GM12878 (cell line): Measurements from ENCODE around the gene PLS3. TPM values are rescaled to one million over a fixed set of nuclear protein-coding genes. Genes with fewer than 3 reads are reported as not detected.
A peak's percentile ranks its signal among the peaks of the same experiment; 100 is the strongest.

Experiments
- ATAC-seq: fragments of 200-7000 bp; cut with Tn5 transposase; 3 replicates; pipeline ENCODE4 v1.9.1; 2020; ENCODE audit warnings: mild to moderate bottlenecking, moderate library complexity
- BruUV-seq: library from RNA; stranded (reverse); fragments of 400-500 nt; replicated peaks from 2 replicates; lab custom pipeline; 2021; lab: Mats Ljungman, UMichigan
- CTCF ChIA-PET: fragments of 300-600 bp; sonication (Branson Sonifier 250); formaldehyde crosslinking; extraction: SDS; loops from one replicate; lab custom pipeline; 2021; ENCODE audit warnings: inconsistent platforms; lab: Yijun Ruan, JAX
- POLR2A ChIA-PET: fragments of 350-600 bp; formaldehyde crosslinking; extraction: SDS; loops from one replicate; lab custom pipeline; 2021; ENCODE audit warnings: inconsistent platforms; lab: Charles Lee
- RAD21 ChIA-PET: fragments of 300-600 bp; sonication (Branson Sonifier 250); formaldehyde crosslinking; loops from one replicate; lab custom pipeline; 2023; ENCODE audit warnings: antibody characterized with exemption; ENCODE audit not compliant: unreplicated experiment; lab: Charles Lee
- SMC1A ChIA-PET: fragments of 300-600 bp; sonication (Branson Sonifier 250); formaldehyde crosslinking; loops from one replicate; lab custom pipeline; 2023; ENCODE audit not compliant: unreplicated experiment, uncharacterized antibody; lab: Charles Lee
- DNase-seq: peaks from one replicate; pipeline ENCODE4 v3.0.0-alpha.2; 2011; ENCODE audit warnings: low read depth, low spot score
- FAIRE-seq: peaks from 3 replicates; lab custom pipeline; 2011; peaks lifted over from hg19 to GRCh38; lab: Jason Lieb, UNC
- H2AFZ ChIP-seq: 2 replicates; pipeline ENCODE4 v1.6.0; 2011; ENCODE audit warnings: low read depth, low read length, control low read depth; ENCODE audit not compliant: control insufficient read depth
- H3K27ac ChIP-seq: 2 replicates; pipeline ENCODE4 v1.5.1; 2011; ENCODE audit warnings: control low read depth; ENCODE audit not compliant: control insufficient read depth, insufficient read depth
- H3K27me3 ChIP-seq, 2 experiments: replicated peaks in 1 of 2; 2 replicates each; pipeline versions ENCODE4 v1.6.0 to v1.6.1; 2011; ENCODE audit warnings: low read length in 1 of 2; ENCODE audit not compliant: control insufficient read depth in 2 of 2, insufficient read depth in 2 of 2
- H3K36me3 ChIP-seq, 2 experiments: 2 replicates each; pipeline ENCODE4 v1.5.1; 2011; ENCODE audit warnings: low read length in 1 of 2; ENCODE audit not compliant: control insufficient read depth in 2 of 2, insufficient read depth in 2 of 2
- H3K4me1 ChIP-seq: 2 replicates; pipeline ENCODE4 v1.6.1; 2011; ENCODE audit warnings: mild to moderate bottlenecking, low read length, moderate library complexity, mixed read lengths; ENCODE audit not compliant: control insufficient read depth, insufficient read depth
- H3K4me2 ChIP-seq: 2 replicates; pipeline ENCODE4 v1.6.0; 2011; ENCODE audit warnings: control low read depth; ENCODE audit not compliant: control insufficient read depth, insufficient read depth
- H3K4me3 ChIP-seq: fragments of 200-600 bp; sonication (generic); 2 replicates; pipeline ENCODE4 v1.5.1; 2016
- H3K79me2 ChIP-seq: 2 replicates; pipeline ENCODE4 v1.6.0; 2011; ENCODE audit warnings: low read length; ENCODE audit not compliant: control insufficient read depth, insufficient read depth
- H3K9ac ChIP-seq: 2 replicates; pipeline ENCODE4 v1.8.0; 2011; ENCODE audit warnings: low read length, control low read depth, mixed read lengths; ENCODE audit not compliant: control insufficient read depth, insufficient read depth
- H3K9me3 ChIP-seq: replicated peaks from 3 replicates; pipeline ENCODE4 v1.5.1; 2011; ENCODE audit warnings: mild to moderate bottlenecking, low read length; ENCODE audit not compliant: control insufficient read depth, insufficient read depth
- H4K20me1 ChIP-seq: 2 replicates; pipeline ENCODE4 v1.6.0; 2011; ENCODE audit not compliant: control insufficient read depth, insufficient read depth
- ETV6 ChIP-seq, 2 experiments: fragments of 450-650 bp in 1 of 2; IDR thresholded peaks in 1 of 2; conservative IDR thresholded peaks in 1 of 2; 2 replicates each; pipeline ENCODE4 v1.6.1; 2014; ENCODE audit warnings: antibody characterized with exemption in 1 of 2, borderline replicate concordance in 1 of 2, low read depth in 1 of 2, mild to moderate bottlenecking in 1 of 2, moderate library complexity in 1 of 2
- NRF1 ChIP-seq: conservative IDR thresholded peaks from 2 replicates; pipeline ENCODE4 v1.6.1; 2011; ENCODE audit warnings: mild to moderate bottlenecking, low read depth, low read length, improper control_type of control experiment
- POLR2AphosphoS5 ChIP-seq: IDR thresholded peaks from 2 replicates; pipeline ENCODE4 v1.6.1; 2011; ENCODE audit warnings: mild to moderate bottlenecking, low read length, inconsistent platforms
- SPI1 ChIP-seq: IDR thresholded peaks from 2 replicates; pipeline ENCODE4 v1.6.1; 2011; ENCODE audit warnings: low read depth, mild to moderate bottlenecking, low read length, moderate library complexity, borderline replicate concordance; ENCODE audit not compliant: insufficient read depth
- YY1 ChIP-seq: IDR thresholded peaks from 2 replicates; pipeline ENCODE4 v1.6.1; 2011; ENCODE audit warnings: low read depth, mild to moderate bottlenecking, low read length
- WGBS: methylation state at CpG from one replicate; pipeline ENCODE4 v1.1.6; 2016; ENCODE audit warnings: low lambda C conversion rate; ENCODE audit not compliant: insufficient replicate concordance, insufficient coverage; ENCODE audit errors: missing lambda C conversion rate; 5-methylcytosine and 5-hydroxymethylcytosine counted together
- in situ Hi-C: fragments of 300-500 bp; cut with MboI; formaldehyde crosslinking; loops from 9 replicates; pipeline ENCODE4 v1.14.3; 2018; ENCODE audit warnings: mixed read lengths
- intact Hi-C: fragments of 100-400 bp; cut with micrococcal nuclease; formaldehyde crosslinking; loops from one replicate; pipeline ENCODE4 v1.14.2; 2022; ENCODE audit not compliant: unreplicated experiment
- polyA plus RNA-seq, 11 experiments: library from polyadenylated mRNA; depleted of rRNA in 4 of 11; unstranded in 6 of 11; stranded (reverse) in 5 of 11; fragments of >200 nt; fragmentation: Nextera tagmentation in 4 of 11; fragmentation: Illumina TruSeq in 1 of 11; extraction: Ambion mirVana in 4 of 11; extraction: Trizol in 1 of 11; gene quantifications; 1 replicate in 1 of 11; 2 replicates in 10 of 11; pipeline versions ENCODE4 v1.2.1 to v1.2.3, GENCODE V29; 2011 to 2016; ENCODE audit warnings: inconsistent platforms in 2 of 11, missing spikeins in 2 of 11, low read depth in 1 of 11
- total RNA-seq, 4 experiments: library from RNA; depleted of rRNA in 3 of 4; stranded (reverse); fragments of >200 nt in 3 of 4; fragmentation: Illumina TruSeq in 1 of 4; extraction: Trizol in 1 of 4; gene quantifications; 2 replicates each; pipeline versions ENCODE4 v1.2.1 to v1.2.3, GENCODE V29; 2013 to 2021
- TF ChIP-seq, protein P1 (sequence below): fragments of 450-650 bp; IDR thresholded peaks from 2 replicates; pipeline ENCODE4 v1.6.1; 2017; ENCODE audit warnings: antibody characterized with exemption, mild to moderate bottlenecking, moderate library complexity

PLS3 gene
- total and polyA plus RNA-seq, 10 of the 15 experiments (the other 5 are each of a cell fraction or from before 2014, with no cell fraction given) = 47.6 to 236 (median 174) TPM

DNA sequence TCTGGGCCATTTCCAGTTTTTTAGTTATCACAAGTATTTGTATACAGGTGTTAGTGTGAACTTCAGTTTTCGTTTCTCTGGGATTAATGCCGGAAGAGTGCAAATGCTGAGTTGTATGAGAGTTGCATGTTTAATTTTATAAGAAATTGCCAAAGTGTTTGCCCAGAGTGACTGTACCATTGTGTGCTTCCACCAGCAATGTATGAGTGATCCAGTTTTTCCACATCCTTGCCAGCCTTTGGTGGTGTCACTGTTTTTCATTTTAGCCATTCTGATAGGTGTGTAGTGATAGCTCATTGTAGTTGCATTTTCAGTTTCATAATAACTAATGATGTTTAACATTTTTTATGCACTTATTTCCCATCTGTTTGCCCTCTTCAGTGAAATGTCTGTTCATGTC is 18.4 kb downstream of the PLS3 start:
- intact Hi-C loops = no loop called here
- ChIA-PET CTCF (interaction anchor here (0.6 to 1.6 kb wide), 4 partner anchors 16 to 369 kb away, joined by 3 to 4 read pairs (median 3); no protein-coding TSS in a partner anchor), SMC1A (interaction anchor here (1.4 to 2.5 kb wide), 5 partner anchors 10 to 76 kb away, joined by 3 to 8 read pairs (median 5); no protein-coding TSS in a partner anchor), POLR2A (interaction anchor here (0.5 to 1.1 kb wide), 3 partner anchors 12 to 218 kb away, joined by 3 read pairs; no protein-coding TSS in a partner anchor), RAD21 (interaction anchor here (0.8 to 1.6 kb wide), 2 partner anchors 15 to 80 kb away, joined by 3 read pairs; no protein-coding TSS in a partner anchor)
- H3K79me2 ChIP-seq = no peaks in the 10 kb centered on the region; the same call in 1 of the 2 replicates
- no TSS peak for BruUV-seq
- H3K27me3 ChIP-seq = no peaks in the 10 kb centered on the region
- H3K4me2 ChIP-seq = no peak overlapping the region
- no peak overlapping the region for H3K4me3 ChIP-seq
- no peaks in the 10 kb centered on the region for H3K4me1 ChIP-seq
- H2AFZ ChIP-seq = no peak overlapping the region
- no peak overlapping the region for H3K27ac ChIP-seq
- H3K36me3 ChIP-seq = no peaks in the 10 kb centered on the region
- no peaks in the 10 kb centered on the region; the same call in 2 of the 3 replicates for H3K9me3 ChIP-seq
- ATAC-seq (peak; percentile 35), DNase-seq (no peak), FAIRE-seq (no peak)
- no peaks in the 10 kb centered on the region for H4K20me1 ChIP-seq
- 96% methylated on average over 2 of the region's 2 CpGs for WGBS
- TF ChIP-seq ETV6 (conservative IDR thresholded peaks at IDR 0.05 in 1 of 2, IDR thresholded peaks at IDR 0.05 in 1 of 2; ENCODE audit: borderline replicate concordance in 1 of 2, low read depth in 1 of 2) (no peak), YY1 (no peak), POLR2AphosphoS5 (no peak), SPI1 (no peak), NRF1 (no peak)
- TF ChIP-seq, protein P1, sequence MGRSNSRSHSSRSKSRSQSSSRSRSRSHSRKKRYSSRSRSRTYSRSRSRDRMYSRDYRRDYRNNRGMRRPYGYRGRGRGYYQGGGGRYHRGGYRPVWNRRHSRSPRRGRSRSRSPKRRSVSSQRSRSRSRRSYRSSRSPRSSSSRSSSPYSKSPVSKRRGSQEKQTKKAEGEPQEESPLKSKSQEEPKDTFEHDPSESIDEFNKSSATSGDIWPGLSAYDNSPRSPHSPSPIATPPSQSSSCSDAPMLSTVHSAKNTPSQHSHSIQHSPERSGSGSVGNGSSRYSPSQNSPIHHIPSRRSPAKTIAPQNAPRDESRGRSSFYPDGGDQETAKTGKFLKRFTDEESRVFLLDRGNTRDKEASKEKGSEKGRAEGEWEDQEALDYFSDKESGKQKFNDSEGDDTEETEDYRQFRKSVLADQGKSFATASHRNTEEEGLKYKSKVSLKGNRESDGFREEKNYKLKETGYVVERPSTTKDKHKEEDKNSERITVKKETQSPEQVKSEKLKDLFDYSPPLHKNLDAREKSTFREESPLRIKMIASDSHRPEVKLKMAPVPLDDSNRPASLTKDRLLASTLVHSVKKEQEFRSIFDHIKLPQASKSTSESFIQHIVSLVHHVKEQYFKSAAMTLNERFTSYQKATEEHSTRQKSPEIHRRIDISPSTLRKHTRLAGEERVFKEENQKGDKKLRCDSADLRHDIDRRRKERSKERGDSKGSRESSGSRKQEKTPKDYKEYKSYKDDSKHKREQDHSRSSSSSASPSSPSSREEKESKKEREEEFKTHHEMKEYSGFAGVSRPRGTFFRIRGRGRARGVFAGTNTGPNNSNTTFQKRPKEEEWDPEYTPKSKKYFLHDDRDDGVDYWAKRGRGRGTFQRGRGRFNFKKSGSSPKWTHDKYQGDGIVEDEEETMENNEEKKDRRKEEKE = no peak
- H3K9ac ChIP-seq = no peak overlapping the region
- in situ Hi-C loops = no loop called here
